Neural progenitor cell (in vitro differentiated cells): ENCODE measurements around the gene BIK. TPM values are rescaled to one million over a fixed set of nuclear protein-coding genes. Genes with fewer than 3 reads are reported as not detected.
A peak's percentile ranks its signal among the peaks of the same experiment; 100 is the strongest.
"Not testable (repeated sequence)": the region's sequence is repeated elsewhere in the genome, so short reads cannot be mapped to it uniquely, and the experiment has no call there.

Experiments
- DNase-seq: peaks from one replicate; pipeline ENCODE4 v3.0.0-alpha.2; 2016; ENCODE audit warnings: low spot score
- H2AFZ ChIP-seq: fragments of 200-600 bp; sonication (generic); replicated peaks from 2 replicates; pipeline ENCODE4 v1.6.1; 2016; ENCODE audit warnings: antibody characterized with exemption
- H3F3A ChIP-seq: fragments of 200-600 bp; sonication (generic); 2 replicates; pipeline ENCODE4 v1.6.1; 2016; ENCODE audit warnings: antibody characterized with exemption, low read depth
- H3K27ac ChIP-seq: fragments of 200-600 bp; sonication (generic); 2 replicates; pipeline ENCODE4 v1.5.1; 2016; ENCODE audit warnings: mild to moderate bottlenecking
- H3K27me3 ChIP-seq: fragments of 200-600 bp; sonication (generic); 2 replicates; pipeline ENCODE4 v1.6.1; 2016; ENCODE audit warnings: mild to moderate bottlenecking, moderate library complexity
- H3K36me3 ChIP-seq: fragments of 200-600 bp; sonication (generic); 2 replicates; pipeline ENCODE4 v1.5.1; 2016
- H3K4me1 ChIP-seq: fragments of 200-600 bp; sonication (generic); 2 replicates; pipeline ENCODE4 v1.6.1; 2016; ENCODE audit warnings: mixed run types
- H3K4me2 ChIP-seq: fragments of 200-600 bp; sonication (generic); 2 replicates; pipeline ENCODE4 v1.6.1; 2016
- H3K4me3 ChIP-seq: fragments of 200-600 bp; sonication (generic); 2 replicates; pipeline ENCODE4 v1.5.1; 2016
- H3K79me2 ChIP-seq: fragments of 200-600 bp; sonication (generic); 2 replicates; pipeline ENCODE4 v1.6.1; 2016; ENCODE audit warnings: low read depth
- H3K9ac ChIP-seq: fragments of 200-600 bp; sonication (generic); 2 replicates; pipeline ENCODE4 v1.6.1; 2016
- H3K9me3 ChIP-seq: fragments of 200-600 bp; sonication (generic); 2 replicates; pipeline ENCODE4 v1.5.1; 2016; ENCODE audit warnings: low read depth
- H4K20me1 ChIP-seq: fragments of 200-600 bp; sonication (generic); 2 replicates; pipeline ENCODE4 v1.6.1; 2016; ENCODE audit warnings: low read depth
- H3K27ac Mint-ChIP-seq: 3 replicates; pipeline ENCODE4 v1.8.0; 2021; ENCODE audit warnings: mixed read lengths
- H3K27me3 Mint-ChIP-seq: 2 replicates; pipeline ENCODE4 v1.8.0; 2022; ENCODE audit warnings: low read depth, mild to moderate bottlenecking, inconsistent platforms, moderate library complexity, mixed read lengths; ENCODE audit not compliant: insufficient read depth
- H3K36me3 Mint-ChIP-seq: 3 replicates; pipeline ENCODE4 v1.8.0; 2021; ENCODE audit warnings: mixed read lengths
- H3K4me1 Mint-ChIP-seq: 3 replicates; pipeline ENCODE4 v1.8.0; 2021; ENCODE audit warnings: mixed read lengths
- H3K4me3 Mint-ChIP-seq: 3 replicates; pipeline ENCODE4 v1.8.0; 2021; ENCODE audit warnings: mild to moderate bottlenecking, moderate library complexity, mixed read lengths
- H3K9me3 Mint-ChIP-seq: 3 replicates; pipeline ENCODE4 v1.8.0; 2020; ENCODE audit warnings: mixed read lengths
- EZH2 ChIP-seq: fragments of 200-600 bp; sonication (generic); IDR thresholded peaks from 2 replicates; pipeline ENCODE4 v1.6.1; 2017; ENCODE audit warnings: antibody characterized with exemption, mild to moderate bottlenecking, moderate library complexity
- EZH2phosphoT487 ChIP-seq: fragments of 200-600 bp; sonication (generic); IDR thresholded peaks from 2 replicates; pipeline ENCODE4 v1.6.1; 2017; ENCODE audit warnings: antibody characterized with exemption
- total RNA-seq: library from RNA; depleted of rRNA; stranded (reverse); fragments of >200 nt; gene quantifications from 2 replicates; pipeline ENCODE4 v1.2.3, GENCODE V29; 2015; ENCODE audit warnings: low replicate concordance
- TF ChIP-seq, protein P1 (sequence below): fragments of 200-600 bp; sonication (generic); IDR thresholded peaks from 2 replicates; pipeline ENCODE4 v1.5.1; 2017; ENCODE audit warnings: antibody characterized with exemption, mild to moderate bottlenecking

BIK gene
- total RNA-seq, 1 donor from 2014 or later = 2.2 TPM

DNA sequence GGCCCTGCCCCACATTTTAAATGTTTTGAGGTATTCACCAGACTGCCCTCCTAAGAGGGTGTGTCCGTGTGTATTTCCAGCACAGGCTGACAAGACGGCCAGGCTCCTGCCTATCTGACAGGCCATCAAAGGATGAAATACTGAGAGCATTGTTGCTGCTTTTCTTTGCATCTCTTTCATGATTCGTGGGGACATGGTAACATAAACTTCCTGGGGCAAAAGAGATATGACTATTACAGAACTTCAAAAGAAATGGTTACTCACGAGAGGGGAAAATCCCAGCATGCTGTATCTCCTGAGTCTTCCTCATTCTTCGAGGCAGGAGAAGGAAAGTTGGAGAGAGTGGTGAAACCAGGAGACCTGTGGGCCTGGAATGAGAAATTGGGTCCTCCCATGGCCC is 10.3 kb upstream of the BIK start:
- Histone ChIP-seq H3K9me3 (no peaks in the 10 kb centered on the region), H3F3A (no peaks in the 10 kb centered on the region), H3K79me2 (no peaks in the 10 kb centered on the region), H3K4me3 (no peak overlapping the region), H3K9ac (no peak overlapping the region), H4K20me1 (no peaks in the 10 kb centered on the region), H3K27me3 (no peaks in the 10 kb centered on the region), H3K4me2 (no peak overlapping the region), H3K36me3 (no peaks in the 10 kb centered on the region), H3K4me1 (peaks cover 9% of the 10 kb centered on the region), H2AFZ (no peak overlapping the region), H3K27ac (no peak overlapping the region)
- TF ChIP-seq, protein P1, sequence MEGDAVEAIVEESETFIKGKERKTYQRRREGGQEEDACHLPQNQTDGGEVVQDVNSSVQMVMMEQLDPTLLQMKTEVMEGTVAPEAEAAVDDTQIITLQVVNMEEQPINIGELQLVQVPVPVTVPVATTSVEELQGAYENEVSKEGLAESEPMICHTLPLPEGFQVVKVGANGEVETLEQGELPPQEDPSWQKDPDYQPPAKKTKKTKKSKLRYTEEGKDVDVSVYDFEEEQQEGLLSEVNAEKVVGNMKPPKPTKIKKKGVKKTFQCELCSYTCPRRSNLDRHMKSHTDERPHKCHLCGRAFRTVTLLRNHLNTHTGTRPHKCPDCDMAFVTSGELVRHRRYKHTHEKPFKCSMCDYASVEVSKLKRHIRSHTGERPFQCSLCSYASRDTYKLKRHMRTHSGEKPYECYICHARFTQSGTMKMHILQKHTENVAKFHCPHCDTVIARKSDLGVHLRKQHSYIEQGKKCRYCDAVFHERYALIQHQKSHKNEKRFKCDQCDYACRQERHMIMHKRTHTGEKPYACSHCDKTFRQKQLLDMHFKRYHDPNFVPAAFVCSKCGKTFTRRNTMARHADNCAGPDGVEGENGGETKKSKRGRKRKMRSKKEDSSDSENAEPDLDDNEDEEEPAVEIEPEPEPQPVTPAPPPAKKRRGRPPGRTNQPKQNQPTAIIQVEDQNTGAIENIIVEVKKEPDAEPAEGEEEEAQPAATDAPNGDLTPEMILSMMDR = no peak
- TF ChIP-seq EZH2 (no peak), EZH2phosphoT487 (no peak)
- Mint-ChIP-seq H3K4me3 (no peak overlapping the region), H3K4me1 (peaks cover 26% of the 10 kb centered on the region), H3K36me3 (peaks cover 6% of the 10 kb centered on the region), H3K27me3 (peaks cover 7% of the 10 kb centered on the region), H3K9me3 (peaks cover 10% of the 10 kb centered on the region), H3K27ac (peak overlapping the region; percentile 28)
- no peak for DNase-seq

DNA sequence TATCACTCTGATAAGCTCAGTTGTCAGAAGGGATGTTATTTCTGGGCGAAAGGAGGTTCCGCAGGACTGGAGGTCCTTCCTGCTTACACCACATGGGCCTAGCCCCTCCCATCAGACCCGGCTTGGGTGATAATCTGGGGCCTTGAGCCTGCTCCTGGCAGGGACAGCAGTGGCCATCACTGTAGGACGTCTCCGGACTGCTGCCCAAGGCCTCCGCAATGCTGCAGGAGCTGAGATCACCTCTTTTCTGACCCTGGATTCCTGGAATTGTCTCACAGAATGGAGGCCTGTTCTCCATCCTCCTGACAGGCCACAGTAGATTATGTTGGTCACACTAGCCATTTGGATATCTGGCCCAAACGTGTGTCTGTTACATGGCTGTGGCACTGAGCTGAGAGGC is 9.2 kb upstream of the BIK start:
- DNase-seq = no peak
- Mint-ChIP-seq H3K4me1 (peaks cover 22% of the 10 kb centered on the region), H3K4me3 (no peak overlapping the region), H3K27ac (peak overlapping the region; percentile 9), H3K27me3 (peaks cover 6% of the 10 kb centered on the region), H3K9me3 (peaks cover 4% of the 10 kb centered on the region), H3K36me3 (peaks cover 1% of the 10 kb centered on the region)
- H4K20me1 ChIP-seq = no peaks in the 10 kb centered on the region
- no peaks in the 10 kb centered on the region for H3K79me2 ChIP-seq
- no peaks in the 10 kb centered on the region for H3K36me3 ChIP-seq
- H3K27me3 ChIP-seq = no peaks in the 10 kb centered on the region
- H3K4me2 ChIP-seq = no peak overlapping the region
- H3K9me3 ChIP-seq = no peaks in the 10 kb centered on the region
- H3K9ac ChIP-seq = no peak overlapping the region
- no peak overlapping the region for H3K27ac ChIP-seq
- H3K4me3 ChIP-seq = no peak overlapping the region
- peaks cover 7% of the 10 kb centered on the region for H3K4me1 ChIP-seq
- no peak overlapping the region for H2AFZ ChIP-seq
- no peaks in the 10 kb centered on the region for H3F3A ChIP-seq
- TF ChIP-seq EZH2phosphoT487 = no peak
- TF ChIP-seq, protein P1 = no peak
- TF ChIP-seq EZH2 = no peak

DNA sequence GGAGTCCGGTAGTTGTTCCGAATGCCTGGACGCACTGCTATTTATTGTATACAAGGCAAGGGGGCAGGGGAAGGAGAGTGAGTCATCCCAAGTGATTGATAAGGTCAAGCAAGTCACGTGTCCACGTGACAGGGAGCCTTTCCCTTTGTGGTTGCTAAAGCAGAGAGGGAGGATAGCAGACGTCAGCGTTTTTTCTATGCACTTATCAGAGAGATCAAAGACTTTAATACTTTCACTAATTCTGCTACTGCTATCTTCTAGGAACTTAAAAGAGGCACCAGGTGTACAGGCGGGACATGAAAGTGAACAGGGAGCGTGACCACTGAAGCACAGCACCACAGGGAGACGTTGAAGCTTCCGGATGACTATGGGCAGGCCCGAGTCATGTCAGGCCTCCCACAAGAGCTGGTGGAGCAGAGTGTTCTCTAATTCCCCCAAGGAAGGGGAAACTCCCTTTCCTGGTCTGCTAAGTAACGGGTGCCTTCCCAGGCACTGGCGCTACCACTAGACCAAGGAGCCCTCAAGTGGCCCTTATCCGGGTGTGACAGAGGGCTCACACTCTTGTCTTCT is 6.4 kb upstream of the BIK start:
- not testable (repeated sequence) for H3K9me3 Mint-ChIP-seq, H3K36me3 ChIP-seq, H3K4me3 ChIP-seq, H3F3A ChIP-seq, H3K9me3 ChIP-seq, H3K4me1 ChIP-seq, H3K9ac ChIP-seq, H3K36me3 Mint-ChIP-seq, H4K20me1 ChIP-seq, H3K79me2 ChIP-seq, H3K4me2 ChIP-seq, H3K27ac ChIP-seq
- H3K4me3 Mint-ChIP-seq = peak overlapping the region; percentile 3
- DNase-seq = peak; percentile 49
- H3K27me3 Mint-ChIP-seq = peaks cover 13% of the 10 kb centered on the region
- peak overlapping the region; percentile 74 for H3K27ac Mint-ChIP-seq
- Histone ChIP-seq H2AFZ (peak overlapping the region; percentile 69), H3K27me3 (peaks cover 13% of the 10 kb centered on the region)
- H3K4me1 Mint-ChIP-seq = peaks cover 25% of the 10 kb centered on the region

DNA sequence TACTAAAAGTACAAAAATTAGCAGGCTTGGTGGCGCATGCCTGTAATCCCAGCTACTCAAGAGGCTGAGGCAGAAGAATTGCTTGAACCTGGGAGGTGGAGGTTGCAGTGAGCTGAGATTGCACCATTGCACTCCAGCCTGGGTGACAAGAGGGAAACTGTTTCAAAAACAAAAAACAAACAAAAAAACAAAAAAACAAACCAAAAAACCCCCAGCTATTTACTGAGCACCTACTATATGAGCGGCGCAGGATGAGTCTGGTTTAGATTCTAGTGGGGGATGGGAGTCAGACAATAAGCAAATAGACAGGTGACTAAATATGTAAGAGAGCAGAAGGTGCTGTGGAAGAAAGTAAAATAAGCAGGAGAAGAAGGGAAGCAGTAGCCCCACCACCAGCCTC is 5.6 kb upstream of the BIK start:
- DNase-seq, H3K36me3 ChIP-seq, H3K4me2 ChIP-seq, H3K79me2 ChIP-seq, H3K9me3 Mint-ChIP-seq, H3K4me3 Mint-ChIP-seq, H3K4me3 ChIP-seq, H3K36me3 Mint-ChIP-seq, H3K27ac ChIP-seq, H2AFZ ChIP-seq, H4K20me1 ChIP-seq, H3K9ac ChIP-seq, H3K27ac Mint-ChIP-seq, H3K9me3 ChIP-seq: not testable (repeated sequence)
- peaks cover 21% of the 10 kb centered on the region for H3K27me3 ChIP-seq
- H3F3A ChIP-seq = peaks cover 13% of the 10 kb centered on the region
- peaks cover 13% of the 10 kb centered on the region for H3K4me1 ChIP-seq
- Mint-ChIP-seq H3K27me3 (peaks cover 16% of the 10 kb centered on the region), H3K4me1 (peaks cover 25% of the 10 kb centered on the region)
